ENCODE measurements around the gene PDRG1.
"Not testable (repeated sequence)": the region's sequence is repeated elsewhere in the genome, so short reads cannot be mapped to it uniquely, and the experiment has no call there.

The PDRG1 gene

GRCh38 chr20:31926493-31926892, 25.4 kb downstream of the PDRG1 start:
- DNase-seq (ENCODE audit: low read depth in 2 of 2): no peak

DNA sequence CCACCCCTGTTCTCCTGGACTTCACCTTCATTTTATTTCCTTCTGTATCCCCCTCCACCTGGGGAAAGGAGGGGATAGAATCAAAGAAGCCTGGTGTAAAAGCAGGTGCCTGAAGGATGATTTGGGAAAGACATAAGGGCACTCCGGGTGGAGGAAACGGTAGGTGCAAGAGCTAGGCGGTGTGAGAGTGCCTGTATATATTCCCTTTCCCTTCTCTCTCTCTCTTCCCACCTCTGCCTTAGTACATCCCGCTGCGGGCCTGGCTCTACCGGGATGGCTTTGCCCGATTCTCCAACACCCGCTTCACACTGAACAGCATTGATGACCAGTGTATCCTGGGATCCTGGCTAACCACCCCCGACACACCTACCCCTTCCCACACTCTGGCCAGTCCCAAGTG, 26.2 kb downstream of the PDRG1 start:
- no peak for DNase-seq (ENCODE audit: low read depth in 2 of 2)

GRCh38 chr20:31924561-31924960, 27.3 kb downstream of the PDRG1 start:
- no peak for DNase-seq (ENCODE audit: low read depth in 2 of 2)

GRCh38 chr20:31923388-31924331, 28.2 kb downstream of the PDRG1 start:
- DNase-seq (ENCODE audit: low read depth in 2 of 2): no peak

GRCh38 chr20:31922588-31922987, 29.3 kb downstream of the PDRG1 start:
- no peak for DNase-seq (ENCODE audit: low read depth in 2 of 2)

- no peak for DNase-seq (ENCODE audit: low read depth in 2 of 2)
These were observed 29.7 kb downstream of the PDRG1 start for GRCh38 chr20:31922181-31922580.

DNA sequence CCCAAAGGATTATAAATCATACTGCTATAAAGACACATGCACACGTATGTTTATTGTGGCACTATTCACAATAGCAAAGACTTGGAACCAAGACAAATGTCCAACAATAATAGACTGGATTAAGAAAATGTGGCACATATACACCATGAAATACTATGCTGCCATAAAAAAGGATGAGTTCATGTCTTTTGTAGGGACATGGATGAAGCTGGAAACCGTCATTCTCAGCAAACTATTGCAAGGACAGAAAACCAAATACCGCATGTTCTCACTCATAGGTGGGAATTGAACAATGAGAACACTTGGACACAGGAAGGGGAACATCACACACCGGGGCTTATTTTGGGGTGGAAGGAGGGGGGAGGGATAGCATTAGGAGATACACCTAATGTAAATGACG, 30.4 kb downstream of the PDRG1 start:
- not testable (repeated sequence) for DNase-seq (ENCODE audit: low read depth in 2 of 2)

GRCh38 chr20:31920275-31920855, 31.5 kb downstream of the PDRG1 start:
- no peak for DNase-seq (ENCODE audit: low read depth in 2 of 2)

DNA sequence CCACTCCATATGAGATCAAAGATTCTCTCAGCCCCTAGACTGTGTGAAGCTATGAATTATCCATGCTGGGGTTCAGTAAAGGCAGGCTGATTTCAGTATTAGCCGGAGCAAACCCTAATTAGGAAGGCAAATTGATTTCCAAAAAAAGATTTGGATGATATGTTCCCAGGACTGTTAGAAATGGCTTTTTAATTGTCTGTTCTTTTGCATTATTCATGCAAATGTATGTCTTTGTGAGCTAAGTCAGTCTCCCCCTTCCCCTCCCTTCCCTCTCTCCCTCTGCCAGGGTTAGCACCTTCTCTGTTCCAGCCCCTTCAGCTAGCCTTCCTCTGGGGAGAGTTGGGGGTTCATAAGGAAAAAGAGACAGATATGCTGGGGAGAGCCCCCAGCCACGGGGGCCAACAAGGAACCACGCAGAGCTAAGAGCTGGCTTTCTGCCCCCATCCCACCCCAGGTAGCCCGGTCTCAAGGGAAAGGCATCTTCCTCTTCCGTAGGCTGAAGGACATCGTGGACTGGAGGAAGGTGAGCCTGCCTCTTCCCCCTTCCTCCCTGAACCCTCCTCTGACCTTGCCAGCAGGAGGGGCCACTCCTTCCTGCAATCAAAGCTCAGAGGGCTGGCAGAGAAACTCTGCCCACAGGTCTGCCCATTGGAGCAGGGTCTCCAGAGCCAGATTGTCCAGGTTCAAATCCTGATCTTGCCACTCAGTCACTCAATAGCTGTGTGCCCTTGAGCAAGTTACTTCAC, 32.3 kb downstream of the PDRG1 start:
- DNase-seq (ENCODE audit: low read depth in 2 of 2): no peak

DNA sequence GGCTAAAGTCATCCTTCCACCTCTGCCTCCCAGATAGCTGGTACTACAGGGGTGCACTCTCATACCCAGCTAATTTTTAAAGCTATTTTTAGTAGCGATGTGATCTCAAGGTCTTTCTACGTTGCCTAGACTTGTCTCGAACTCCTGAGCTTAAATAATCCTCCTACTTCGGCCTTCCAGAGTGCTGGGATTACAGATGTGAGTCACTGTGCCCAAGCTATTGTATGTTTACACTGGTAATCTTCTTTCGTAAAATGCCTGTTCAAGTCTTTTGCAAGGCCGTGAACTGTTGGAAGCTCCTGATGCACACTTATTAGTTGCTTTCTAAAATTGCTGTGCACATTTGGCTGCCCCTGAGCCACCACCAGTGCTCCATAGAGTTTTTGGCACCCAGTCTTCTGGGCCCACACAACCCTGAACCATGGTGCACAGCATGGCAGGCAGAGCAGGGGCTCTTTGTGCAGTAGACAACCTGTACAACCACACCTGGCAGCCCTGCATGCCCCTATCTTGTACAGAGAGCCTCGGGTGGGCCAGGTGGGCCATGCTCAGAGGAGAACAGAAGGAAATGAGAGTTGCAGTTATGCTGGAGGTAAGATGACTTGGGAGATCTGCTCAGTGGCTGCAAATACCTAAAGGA, 33.3 kb downstream of the PDRG1 start:
- DNase-seq (ENCODE audit: low read depth in 2 of 2): no peak

DNA sequence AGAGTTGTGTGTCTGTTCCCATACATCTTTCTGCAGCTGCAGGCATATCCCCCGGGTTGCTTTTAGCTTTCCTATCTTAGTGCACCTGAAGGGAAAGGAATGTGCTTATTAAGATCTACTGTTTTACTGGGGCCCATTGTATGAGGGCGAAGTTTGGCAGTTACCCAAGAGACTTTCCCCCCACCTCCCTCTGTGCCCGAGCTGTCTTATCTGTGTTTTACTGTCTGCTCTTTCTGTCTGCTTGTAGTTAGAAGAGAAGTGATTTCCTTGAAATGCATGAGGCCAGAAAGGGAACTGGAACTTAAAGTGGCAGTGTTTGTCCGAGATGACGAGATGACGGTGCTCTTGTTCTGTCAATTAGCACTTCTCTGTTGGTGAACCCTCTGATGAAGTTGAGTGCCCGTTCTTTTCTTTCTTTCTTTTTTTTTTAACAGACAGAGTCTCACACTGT, 33.9 kb downstream of the PDRG1 start:
- DNase-seq (ENCODE audit: low read depth in 2 of 2): not testable (repeated sequence)

GRCh38 chr20:31916708-31917107, 35.1 kb downstream of the PDRG1 start:
- DNase-seq (ENCODE audit: low read depth in 2 of 2): no peak

GRCh38 chr20:31915491-31916280, 36.2 kb downstream of the PDRG1 start:
- DNase-seq (ENCODE audit: low read depth in 2 of 2): no peak

- no peak for DNase-seq (ENCODE audit: low read depth in 2 of 2)
These were observed 37.7 kb downstream of the PDRG1 start for GRCh38 chr20:31914170-31914569.

- DNase-seq (ENCODE audit: low read depth in 2 of 2): no peak
These were observed 38.3 kb downstream of the PDRG1 start for GRCh38 chr20:31913431-31914157.

DNA sequence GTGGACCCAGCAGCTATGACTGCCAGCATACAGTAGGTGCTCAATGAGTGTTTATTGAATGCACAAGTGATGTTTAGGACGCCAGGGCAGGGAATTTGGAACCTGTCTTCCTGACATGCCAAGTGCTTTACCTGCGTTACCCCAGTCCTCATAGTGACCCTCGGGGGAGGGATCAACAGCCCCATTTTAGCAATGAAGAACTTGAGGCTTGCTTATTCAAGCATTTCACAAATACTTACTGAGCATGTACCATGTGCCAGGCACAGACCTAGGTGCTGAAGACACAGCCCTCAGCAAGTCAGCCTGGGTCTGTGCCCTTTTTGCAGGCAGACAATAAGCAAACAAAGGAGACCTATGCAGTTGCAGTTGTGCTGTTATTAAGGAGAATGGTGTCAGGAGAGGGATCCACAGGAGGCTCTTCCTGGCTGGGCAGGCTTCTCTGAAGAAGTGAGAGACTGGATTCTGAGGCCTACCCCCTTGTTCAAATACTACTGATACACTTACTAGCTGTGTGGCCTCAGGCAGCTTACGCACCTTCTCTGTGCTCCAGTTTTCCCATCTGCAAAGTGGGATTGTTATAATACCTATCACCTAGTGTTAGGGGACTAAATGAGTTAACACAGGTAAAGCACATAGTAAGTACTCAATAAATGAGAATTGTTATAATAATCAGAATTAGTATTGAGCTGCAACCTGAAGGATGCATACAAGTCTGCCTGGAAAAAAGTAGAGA, 41.6 kb downstream of the PDRG1 start:
- no peak for DNase-seq (ENCODE audit: low read depth in 2 of 2)

DNA sequence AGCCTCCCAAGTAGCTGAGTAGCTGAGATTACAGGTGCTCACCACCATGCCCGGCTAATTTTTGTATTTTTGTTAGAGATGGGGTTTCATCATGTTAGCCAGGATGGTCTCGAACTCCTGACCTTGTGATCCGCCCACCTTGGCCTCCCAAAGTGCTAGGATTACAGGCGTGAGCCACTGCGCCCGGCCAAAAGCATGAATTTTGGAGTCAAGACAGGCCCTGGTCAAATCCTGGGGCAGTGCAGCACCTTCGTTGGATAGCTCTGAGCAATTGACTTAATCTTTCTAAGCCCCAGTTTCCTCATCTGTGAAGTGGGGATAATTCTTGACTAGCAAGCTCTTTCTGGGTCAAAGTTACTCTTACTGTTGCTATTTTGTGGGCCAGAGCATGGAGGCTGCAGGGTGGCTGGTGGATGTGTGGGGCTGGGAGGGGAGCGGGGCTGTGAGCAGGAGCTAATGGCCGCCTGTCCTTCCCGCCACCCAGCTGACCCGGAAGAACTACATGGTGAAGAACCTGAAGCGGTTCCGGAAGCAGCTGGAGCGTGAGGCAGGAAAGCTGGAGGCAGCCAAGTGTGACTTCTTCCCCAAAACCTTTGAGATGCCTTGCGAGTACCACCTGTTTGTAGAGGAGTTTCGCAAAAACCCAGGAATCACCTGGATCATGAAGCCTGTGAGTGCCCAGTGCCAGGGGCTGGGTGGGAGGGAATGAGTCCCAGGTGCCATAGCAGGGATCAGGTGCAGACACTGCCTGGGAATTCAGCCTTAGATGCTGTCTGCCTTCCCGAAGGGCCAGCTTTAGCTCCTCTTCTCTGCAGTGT, 42.4 kb downstream of the PDRG1 start:
- DNase-seq (ENCODE audit: low read depth in 2 of 2): no peak

GRCh38 chr20:31908424-31908823, 43.4 kb downstream of the PDRG1 start:
- DNase-seq (ENCODE audit: low read depth in 2 of 2): no peak

GRCh38 chr20:31908016-31908415, 43.8 kb downstream of the PDRG1 start:
- no peak for DNase-seq (ENCODE audit: low read depth in 2 of 2)
